ENCODE results near the gene BBOX1. TPM values are rescaled to one million over a fixed set of nuclear protein-coding genes. Genes with fewer than 3 reads are reported as not detected.
"Not testable (repeated sequence)": the region's sequence is repeated elsewhere in the genome, so short reads cannot be mapped to it uniquely, and the experiment has no call there.

BBOX1 gene
- total and polyA plus RNA-seq, 5 donors from 2014 or later, result not detected

DNA sequence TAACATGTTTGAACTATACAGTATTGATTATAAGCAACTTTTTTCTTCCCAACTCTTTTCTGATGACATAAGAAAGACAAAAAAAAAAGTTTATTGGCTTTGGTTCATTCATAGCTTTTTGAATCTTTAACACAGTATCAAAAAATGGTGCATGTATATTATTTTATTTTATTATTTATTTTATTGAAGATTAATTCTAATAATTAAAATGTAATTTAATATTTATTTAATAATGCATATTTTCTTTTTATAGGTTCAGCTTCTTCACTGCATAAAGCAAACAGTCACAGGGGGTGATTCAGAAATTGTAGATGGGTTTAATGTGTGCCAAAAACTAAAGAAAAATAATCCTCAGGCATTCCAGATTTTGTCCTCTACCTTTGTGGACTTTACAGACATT lies 78.8 kb downstream of the BBOX1 start:
- ATAC-seq (ENCODE audit: low read depth in 2 of 2) (no peak), DNase-seq (no peak)
- Histone ChIP-seq H3K4me1 (ENCODE audit: control insufficient read depth, insufficient read depth, low read length, poor library complexity, severe bottlenecking) (no peaks in the 10 kb centered on the region), H3K36me3 (ENCODE audit: control insufficient read depth, insufficient read depth, low read length) (no peaks in the 10 kb centered on the region), H3K9me3 (ENCODE audit: control insufficient read depth in 2 of 2, low read length in 2 of 2) (no peaks in the 10 kb centered on the region), H3K27me3 (ENCODE audit: control insufficient read depth, insufficient read depth, low read length) (no peaks in the 10 kb centered on the region), H3K27ac (ENCODE audit: insufficient read depth, low read length, poor library complexity, severe bottlenecking) (no peak overlapping the region), H3K4me3 (ENCODE audit: low read depth, low read length) (no peak overlapping the region)
- Mint-ChIP-seq H3K27ac (no peak overlapping the region), H3K4me3 (no peak overlapping the region), H3K27me3 (no peaks in the 10 kb centered on the region), H3K36me3 (no peaks in the 10 kb centered on the region), H3K4me1 (no peaks in the 10 kb centered on the region), H3K9me3 (peaks cover 0 to 5% (median 0%) of the 10 kb centered on the region in 7 donors)

DNA sequence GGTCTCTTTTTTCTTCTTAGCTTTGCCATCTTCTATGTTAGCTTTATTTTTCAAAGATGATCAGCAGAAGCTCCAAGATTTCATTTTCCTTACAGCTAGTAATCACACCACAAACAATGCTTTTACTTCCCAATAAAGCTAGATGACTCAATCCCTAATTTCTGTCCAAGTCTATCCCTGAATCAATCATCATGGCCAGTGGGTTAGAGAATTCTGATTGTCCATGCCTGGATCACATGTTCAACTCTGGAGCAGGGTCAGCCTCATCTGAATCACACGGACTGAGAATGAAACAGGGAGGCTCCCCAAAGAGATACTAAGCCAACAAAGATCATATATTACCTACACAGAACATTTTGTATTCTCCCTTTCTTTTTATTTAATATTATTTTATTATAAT lies 79.6 kb downstream of the BBOX1 start:
- Mint-ChIP-seq H3K4me1 (no peaks in the 10 kb centered on the region), H3K27ac (no peak overlapping the region), H3K4me3 (no peak overlapping the region), H3K9me3 (peaks cover 0 to 5% (median 0%) of the 10 kb centered on the region in 7 donors), H3K27me3 (no peaks in the 10 kb centered on the region), H3K36me3 (no peaks in the 10 kb centered on the region)
- Histone ChIP-seq H3K4me3 (ENCODE audit: low read depth, low read length) (no peak overlapping the region), H3K27me3 (ENCODE audit: control insufficient read depth, insufficient read depth, low read length) (no peaks in the 10 kb centered on the region), H3K36me3 (ENCODE audit: control insufficient read depth, insufficient read depth, low read length) (no peaks in the 10 kb centered on the region), H3K27ac (ENCODE audit: insufficient read depth, low read length, poor library complexity, severe bottlenecking) (no peak overlapping the region), H3K4me1 (ENCODE audit: control insufficient read depth, insufficient read depth, low read length, poor library complexity, severe bottlenecking) (no peaks in the 10 kb centered on the region), H3K9me3 (ENCODE audit: control insufficient read depth in 2 of 2, low read length in 2 of 2) (no peaks in the 10 kb centered on the region)
- DNase-seq (no peak), ATAC-seq (ENCODE audit: low read depth in 2 of 2) (no peak)

DNA sequence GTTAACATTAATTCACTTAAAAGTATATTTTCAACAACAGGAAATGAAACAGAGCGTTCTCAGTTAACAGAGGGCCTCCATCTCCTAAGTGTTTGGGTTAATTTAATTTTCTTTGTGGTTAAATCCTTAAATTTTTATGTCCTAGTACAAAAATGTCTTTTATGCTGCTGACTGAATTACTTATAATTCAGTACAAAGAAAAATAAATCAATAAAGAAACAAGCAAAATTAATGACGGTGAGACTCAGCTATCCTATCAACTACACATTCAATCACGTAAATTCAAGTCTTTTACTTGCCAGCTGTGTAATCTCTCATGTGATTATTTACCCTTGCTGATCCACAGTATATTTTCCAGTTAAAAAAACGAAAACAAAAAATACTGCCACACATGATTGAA lies 81.4 kb downstream of the BBOX1 start:
- no peaks in the 10 kb centered on the region for H3K27me3 Mint-ChIP-seq
- H3K4me3 ChIP-seq (ENCODE audit: low read depth, low read length), result no peak overlapping the region
- H3K27ac ChIP-seq (ENCODE audit: insufficient read depth, low read length, poor library complexity, severe bottlenecking), result no peak overlapping the region
- DNase-seq (no peak), ATAC-seq (ENCODE audit: low read depth in 2 of 2) (no peak)
- no peaks in the 10 kb centered on the region for H3K36me3 ChIP-seq (ENCODE audit: control insufficient read depth, insufficient read depth, low read length)
- H3K27me3 ChIP-seq (ENCODE audit: control insufficient read depth, insufficient read depth, low read length), result no peaks in the 10 kb centered on the region
- no peak overlapping the region for H3K27ac Mint-ChIP-seq
- peaks cover 0 to 5% (median 0%) of the 10 kb centered on the region in 7 donors for H3K9me3 Mint-ChIP-seq
- H3K4me1 ChIP-seq (ENCODE audit: control insufficient read depth, insufficient read depth, low read length, poor library complexity, severe bottlenecking), result no peaks in the 10 kb centered on the region
- H3K4me1 Mint-ChIP-seq, result no peaks in the 10 kb centered on the region
- no peaks in the 10 kb centered on the region for H3K36me3 Mint-ChIP-seq
- H3K9me3 ChIP-seq (ENCODE audit: control insufficient read depth in 2 of 2, low read length in 2 of 2), result no peaks in the 10 kb centered on the region
- H3K4me3 Mint-ChIP-seq, result no peak overlapping the region

DNA sequence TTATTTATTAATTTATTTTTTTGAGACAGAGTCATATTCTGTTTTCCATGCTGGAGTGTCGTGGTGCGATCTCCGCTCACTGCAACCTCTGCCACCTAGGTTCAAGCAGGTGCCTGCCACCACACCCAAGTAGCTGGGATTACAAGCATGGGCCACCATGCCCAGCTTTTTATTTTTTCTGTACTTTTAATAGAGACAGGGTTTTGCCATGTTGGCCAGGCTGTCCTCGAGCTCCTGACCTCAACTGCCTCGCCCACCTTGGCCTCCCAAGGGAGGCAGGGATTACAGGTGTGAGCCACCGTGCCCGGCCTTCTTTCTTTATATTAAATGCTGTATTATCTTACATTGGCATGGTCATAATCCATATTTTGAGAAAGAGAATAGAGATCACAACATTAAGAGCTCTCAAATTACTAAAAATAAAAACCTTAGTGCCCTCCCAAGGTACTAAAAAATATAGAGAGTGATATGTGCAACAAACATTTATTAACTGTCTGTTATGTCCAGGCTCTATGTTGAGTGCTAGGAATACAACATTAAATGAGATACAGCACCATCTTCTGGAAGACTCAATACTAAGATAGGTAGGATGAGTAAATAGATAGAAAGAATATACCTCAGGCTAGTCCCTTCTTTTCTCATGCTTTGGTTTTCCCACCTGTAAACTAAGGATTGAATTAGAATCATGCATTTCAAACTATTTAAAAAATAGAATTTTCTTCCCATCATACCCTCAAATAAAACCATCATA lies 84.1 kb downstream of the BBOX1 start:
- no peaks in the 10 kb centered on the region for H3K4me1 ChIP-seq (ENCODE audit: control insufficient read depth, insufficient read depth, low read length, poor library complexity, severe bottlenecking)
- H3K4me1 Mint-ChIP-seq, result no peaks in the 10 kb centered on the region
- H3K36me3 ChIP-seq (ENCODE audit: control insufficient read depth, insufficient read depth, low read length), result no peaks in the 10 kb centered on the region
- no peaks in the 10 kb centered on the region for H3K27me3 ChIP-seq (ENCODE audit: control insufficient read depth, insufficient read depth, low read length)
- H3K9me3 ChIP-seq (ENCODE audit: control insufficient read depth in 2 of 2, low read length in 2 of 2), result no peaks in the 10 kb centered on the region
- no peaks in the 10 kb centered on the region for H3K27me3 Mint-ChIP-seq
- no peak overlapping the region for H3K27ac Mint-ChIP-seq
- H3K4me3 ChIP-seq (ENCODE audit: low read depth, low read length), result no peak overlapping the region
- H3K36me3 Mint-ChIP-seq, result no peaks in the 10 kb centered on the region
- H3K27ac ChIP-seq (ENCODE audit: insufficient read depth, low read length, poor library complexity, severe bottlenecking), result no peak overlapping the region
- H3K9me3 Mint-ChIP-seq, result peaks cover 0 to 4% (median 0%) of the 10 kb centered on the region in 7 donors
- no peak for ATAC-seq (ENCODE audit: low read depth in 2 of 2)
- H3K4me3 Mint-ChIP-seq, result no peak overlapping the region
- DNase-seq, result no peak

DNA sequence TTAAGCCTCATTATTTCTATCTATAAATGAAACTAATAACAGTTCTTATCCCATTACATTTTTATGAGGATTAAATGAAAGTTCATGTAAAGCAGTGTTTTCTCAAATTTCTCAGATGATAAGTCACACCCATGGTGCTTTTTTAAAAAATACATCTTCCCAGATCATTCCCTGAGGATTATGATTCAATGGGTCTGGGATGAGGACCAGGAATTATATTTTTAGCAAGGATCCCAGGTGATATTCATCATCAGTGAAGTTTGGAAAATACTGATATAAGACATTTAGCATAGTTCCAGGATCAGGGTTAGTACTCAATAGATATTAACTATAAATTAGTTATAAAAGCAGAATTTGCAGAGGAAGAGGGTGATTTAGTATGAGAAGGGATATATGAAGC lies 89.1 kb downstream of the BBOX1 start:
- Histone ChIP-seq H3K27me3 (ENCODE audit: control insufficient read depth, insufficient read depth, low read length) (no peaks in the 10 kb centered on the region), H3K4me1 (ENCODE audit: control insufficient read depth, insufficient read depth, low read length, poor library complexity, severe bottlenecking) (no peaks in the 10 kb centered on the region), H3K4me3 (ENCODE audit: low read depth, low read length) (no peak overlapping the region), H3K36me3 (ENCODE audit: control insufficient read depth, insufficient read depth, low read length) (no peaks in the 10 kb centered on the region), H3K27ac (ENCODE audit: insufficient read depth, low read length, poor library complexity, severe bottlenecking) (no peak overlapping the region), H3K9me3 (ENCODE audit: control insufficient read depth in 2 of 2, low read length in 2 of 2) (no peaks in the 10 kb centered on the region)
- Mint-ChIP-seq H3K4me1 (no peaks in the 10 kb centered on the region), H3K9me3 (peaks cover 0 to 5% (median 0%) of the 10 kb centered on the region in 7 donors), H3K36me3 (no peaks in the 10 kb centered on the region), H3K27me3 (no peaks in the 10 kb centered on the region), H3K4me3 (no peak overlapping the region), H3K27ac (no peak overlapping the region)
- no peak for ATAC-seq (ENCODE audit: low read depth in 2 of 2)
- no peak for DNase-seq

DNA sequence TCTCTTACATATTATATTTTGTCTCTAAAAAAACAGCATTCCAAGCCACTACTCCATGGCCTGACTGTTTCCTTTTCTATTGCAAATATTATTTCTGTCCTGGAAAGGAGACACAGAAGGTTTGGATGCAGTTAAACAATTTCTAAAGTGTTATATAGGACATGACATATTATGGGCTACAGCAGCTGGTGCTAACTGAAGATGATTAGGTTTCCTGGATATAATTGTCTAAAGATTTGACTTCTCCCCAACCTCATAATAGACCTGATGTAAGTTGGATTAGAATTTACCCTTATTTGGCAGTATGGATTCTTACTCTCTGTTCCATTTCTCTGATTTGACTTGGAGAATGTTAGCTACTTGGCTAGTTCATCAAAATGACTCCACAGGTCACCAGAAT lies 90.2 kb downstream of the BBOX1 start:
- H3K4me1 Mint-ChIP-seq, result no peaks in the 10 kb centered on the region
- ATAC-seq (ENCODE audit: low read depth in 2 of 2) (no peak), DNase-seq (no peak)
- Histone ChIP-seq H3K4me3 (ENCODE audit: low read depth, low read length) (no peak overlapping the region), H3K9me3 (ENCODE audit: control insufficient read depth in 2 of 2, low read length in 2 of 2) (no peaks in the 10 kb centered on the region), H3K4me1 (ENCODE audit: control insufficient read depth, insufficient read depth, low read length, poor library complexity, severe bottlenecking) (no peaks in the 10 kb centered on the region), H3K27ac (ENCODE audit: insufficient read depth, low read length, poor library complexity, severe bottlenecking) (no peak overlapping the region), H3K27me3 (ENCODE audit: control insufficient read depth, insufficient read depth, low read length) (no peaks in the 10 kb centered on the region), H3K36me3 (ENCODE audit: control insufficient read depth, insufficient read depth, low read length) (no peaks in the 10 kb centered on the region)
- peaks cover 0 to 8% (median 2%) of the 10 kb centered on the region in 7 donors for H3K9me3 Mint-ChIP-seq
- H3K4me3 Mint-ChIP-seq, result no peak overlapping the region
- no peaks in the 10 kb centered on the region for H3K27me3 Mint-ChIP-seq
- no peaks in the 10 kb centered on the region for H3K36me3 Mint-ChIP-seq
- no peak overlapping the region for H3K27ac Mint-ChIP-seq

DNA sequence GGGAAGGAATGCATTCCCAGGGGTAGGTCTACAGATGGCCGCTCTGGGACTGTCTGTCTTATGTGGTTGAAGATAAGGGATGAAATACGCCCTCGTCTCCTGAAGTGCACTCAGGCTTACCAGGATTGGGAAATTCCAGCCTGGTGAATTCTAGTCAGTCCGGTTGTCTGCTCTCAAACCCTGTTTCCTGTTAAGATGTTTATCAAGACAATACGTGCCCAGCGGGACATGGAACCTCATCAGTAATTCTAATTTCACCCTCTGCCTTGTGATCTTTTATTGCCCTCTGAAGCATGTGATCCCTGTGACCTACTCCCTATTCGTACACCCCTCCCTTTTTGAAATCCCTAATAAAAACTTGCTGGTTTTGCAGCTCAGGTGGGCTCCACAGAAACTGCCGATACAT lies 95.3 kb downstream of the BBOX1 start:
- H3K9me3 Mint-ChIP-seq, result peaks cover 0 to 27% (median 5%) of the 10 kb centered on the region in 7 donors
- not testable (repeated sequence) for ATAC-seq (ENCODE audit: low read depth in 2 of 2); H3K27ac ChIP-seq (ENCODE audit: insufficient read depth, low read length, poor library complexity, severe bottlenecking); H3K36me3 ChIP-seq (ENCODE audit: control insufficient read depth, insufficient read depth, low read length); H3K36me3 Mint-ChIP-seq; H3K27me3 ChIP-seq (ENCODE audit: control insufficient read depth, insufficient read depth, low read length); H3K4me1 Mint-ChIP-seq; H3K9me3 ChIP-seq (ENCODE audit: control insufficient read depth in 2 of 2, low read length in 2 of 2); DNase-seq; H3K4me3 Mint-ChIP-seq; H3K4me3 ChIP-seq (ENCODE audit: low read depth, low read length); H3K27me3 Mint-ChIP-seq; H3K27ac Mint-ChIP-seq; H3K4me1 ChIP-seq (ENCODE audit: control insufficient read depth, insufficient read depth, low read length, poor library complexity, severe bottlenecking)

DNA sequence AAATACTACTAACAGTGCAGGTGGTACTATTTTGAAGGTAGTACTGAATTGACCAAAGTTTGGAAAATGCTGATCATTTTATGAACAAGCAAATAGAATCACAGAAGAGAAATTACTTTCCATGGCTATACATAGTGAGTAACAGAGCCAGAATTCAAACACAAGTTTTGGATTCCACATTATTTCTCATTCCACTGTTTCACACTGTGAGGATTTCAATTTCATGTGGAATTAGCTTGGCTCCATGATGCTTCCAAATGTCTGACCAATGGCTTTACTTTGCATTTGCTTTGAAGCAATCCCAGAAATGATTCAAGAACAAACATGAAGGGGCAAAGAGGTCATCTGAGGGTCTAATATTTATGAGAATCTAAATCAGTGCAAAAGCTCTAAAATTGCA lies 98.1 kb downstream of the BBOX1 start:
- DNase-seq, result no peak
- H3K27me3 Mint-ChIP-seq, result no peaks in the 10 kb centered on the region
- peaks cover 3 to 7% of the 10 kb centered on the region in 2 experiments for H3K9me3 ChIP-seq (ENCODE audit: control insufficient read depth in 2 of 2, low read length in 2 of 2)
- H3K27ac ChIP-seq (ENCODE audit: insufficient read depth, low read length, poor library complexity, severe bottlenecking), result no peak overlapping the region
- no peaks in the 10 kb centered on the region for H3K4me1 ChIP-seq (ENCODE audit: control insufficient read depth, insufficient read depth, low read length, poor library complexity, severe bottlenecking)
- H3K4me3 Mint-ChIP-seq, result no peak overlapping the region
- no peak for ATAC-seq (ENCODE audit: low read depth in 2 of 2)
- H3K36me3 Mint-ChIP-seq, result no peaks in the 10 kb centered on the region
- no peaks in the 10 kb centered on the region for H3K4me1 Mint-ChIP-seq
- no peaks in the 10 kb centered on the region for H3K27me3 ChIP-seq (ENCODE audit: control insufficient read depth, insufficient read depth, low read length)
- peaks cover 0 to 34% (median 9%) of the 10 kb centered on the region in 7 donors for H3K9me3 Mint-ChIP-seq
- H3K27ac Mint-ChIP-seq, result no peak overlapping the region
- no peak overlapping the region for H3K4me3 ChIP-seq (ENCODE audit: low read depth, low read length)
- no peaks in the 10 kb centered on the region for H3K36me3 ChIP-seq (ENCODE audit: control insufficient read depth, insufficient read depth, low read length)
